Testis (tissue), 3 donors: ENCODE data around the gene DGKD. TPM values are rescaled to one million over a fixed set of nuclear protein-coding genes. Genes with fewer than 3 reads are reported as not detected.

Source experiments
- DNase-seq: peaks from one replicate; pipeline ENCODE4 v3.0.0-alpha.2; 2019
- H3K27ac ChIP-seq, 2 donors: fragments of 200-600 bp; sonication (generic); one replicate each; pipeline ENCODE4 v1.5.1; 2019
- H3K27me3 ChIP-seq: fragments of 200-600 bp; sonication (generic); one replicate; pipeline ENCODE4 v1.5.1; 2019
- H3K36me3 ChIP-seq: fragments of 200-600 bp; sonication (generic); one replicate; pipeline ENCODE4 v1.5.1; 2017; ENCODE audit warnings: low read depth; ENCODE audit errors: missing control alignments
- H3K4me1 ChIP-seq: fragments of 200-600 bp; sonication (generic); one replicate; pipeline ENCODE4 v1.5.1; 2019
- H3K4me3 ChIP-seq, 2 donors: fragments of 200-600 bp; sonication (generic); one replicate each; pipeline ENCODE4 v1.5.1; 2017 to 2019
- H3K9me3 ChIP-seq: fragments of 200-600 bp; sonication (generic); one replicate; pipeline ENCODE4 v1.5.1; 2017
- CTCF ChIP-seq, 3 experiments: fragments of 450-650 bp in 2 of 3; fragments of 200-600 bp in 1 of 3; sonication (generic) in 1 of 3; IDR thresholded peaks; one replicate each; pipeline ENCODE4 v1.5.1; 2016 to 2019; ENCODE audit warnings: antibody characterized with exemption in 3 of 3, mild to moderate bottlenecking in 2 of 3, moderate library complexity in 1 of 3
- POLR2A ChIP-seq: fragments of 450-650 bp; IDR thresholded peaks from one replicate; pipeline ENCODE4 v1.6.1; 2017; ENCODE audit warnings: antibody characterized with exemption, mild to moderate bottlenecking, moderate library complexity
- WGBS, 2 donors: methylation state at CpG; one replicate each; pipeline ENCODE4 v1.1.5; 2018; 5-methylcytosine and 5-hydroxymethylcytosine counted together
- intact Hi-C: fragments of 100-400 bp; cut with DNase I; formaldehyde crosslinking; loops from one replicate; pipeline ENCODE4 v1.15.1; 2023; ENCODE audit warnings: low total_unique reads
- polyA plus RNA-seq: library from polyadenylated mRNA; stranded (reverse); fragments of 350-450 nt; fragmentation: Illumina TruSeq; extraction: RNeasy Lipid Tissue Mini Kit (QIAGEN cat#74804); gene quantifications from one replicate; pipeline ENCODE4 v1.2.3, GENCODE V29; 2014; ENCODE audit warnings: low read depth, low replicate concordance; ENCODE audit not compliant: insufficient read depth
- total RNA-seq, 2 donors: library from RNA; depleted of rRNA; stranded (reverse); fragments of >200 nt; gene quantifications; one replicate each; pipeline ENCODE4 v1.2.3, GENCODE V29; 2016

The DGKD gene
- total and polyA plus RNA-seq, 3 donors from 2014 or later = 65.1 to 80.1 (median 66.7) TPM

GRCh38 chr2:233489666-233490065 lies 135.4 kb downstream of the DGKD start:
- intact Hi-C loops = no loop called here
- 89 to 97% methylated on average over 6 of the region's 6 CpGs for WGBS, 2 donors
- Histone ChIP-seq H3K36me3 (no peaks in the 10 kb centered on the region), H3K27me3 (no peaks in the 10 kb centered on the region), H3K27ac (no peak overlapping the region), H3K9me3 (no peaks in the 10 kb centered on the region), H3K4me3 (no peak overlapping the region), H3K4me1 (peaks cover 7% of the 10 kb centered on the region)
- TF ChIP-seq POLR2A = no peak
- TF ChIP-seq CTCF (IDR thresholded peaks at IDR 0.05) = no peak
- DNase-seq = no peak

- H3K27me3 ChIP-seq = no peaks in the 10 kb centered on the region
- intact Hi-C loops = no loop called here
- peaks cover 7% of the 10 kb centered on the region for H3K4me1 ChIP-seq
- no peaks in the 10 kb centered on the region for H3K9me3 ChIP-seq
- 88 to 97% methylated on average over 7 of the region's 7 CpGs for WGBS, 2 donors
- H3K27ac ChIP-seq = no peak overlapping the region
- H3K4me3 ChIP-seq = no peak overlapping the region
- no peak for DNase-seq
- TF ChIP-seq POLR2A (no peak), CTCF (IDR thresholded peaks at IDR 0.05) (no peak)
- no peaks in the 10 kb centered on the region for H3K36me3 ChIP-seq
These were observed 136.5 kb downstream of the DGKD start for GRCh38 chr2:233490831-233491230.

GRCh38 chr2:233491326-233491725 lies 137.0 kb downstream of the DGKD start:
- Histone ChIP-seq H3K27me3 (no peaks in the 10 kb centered on the region), H3K9me3 (no peaks in the 10 kb centered on the region), H3K36me3 (no peaks in the 10 kb centered on the region), H3K4me1 (peaks cover 7% of the 10 kb centered on the region), H3K27ac (no peak overlapping the region), H3K4me3 (no peak overlapping the region)
- TF ChIP-seq POLR2A = no peak
- no peak for TF ChIP-seq CTCF (IDR thresholded peaks at IDR 0.05)
- DNase-seq = no peak
- 89 to 91% methylated on average over 3 of the region's 3 CpGs for WGBS, 2 donors
- intact Hi-C loops = no loop called here

DNA sequence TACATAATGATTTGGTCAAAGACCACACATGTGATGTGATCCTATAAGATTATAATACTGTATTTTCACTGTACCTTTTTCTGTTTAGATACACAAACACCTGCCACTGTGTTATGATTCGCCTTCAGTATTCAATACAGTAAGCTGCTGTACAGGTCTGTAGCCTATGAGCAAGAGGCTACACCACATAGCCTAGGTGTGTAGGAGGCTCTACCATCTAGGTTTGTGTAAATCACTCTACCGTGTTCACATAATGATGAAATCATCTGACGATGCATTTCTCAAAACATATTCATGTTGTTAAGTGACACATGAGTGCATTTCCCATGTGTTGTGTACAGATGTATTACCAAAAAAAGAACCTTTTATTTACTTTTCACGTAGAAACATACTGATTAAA lies 137.8 kb downstream of the DGKD start:
- no peak for TF ChIP-seq POLR2A
- TF ChIP-seq CTCF (IDR thresholded peaks at IDR 0.05) = no peak
- no peak overlapping the region for H3K27ac ChIP-seq
- WGBS, 2 donors = 92% methylated on average over 4 of the region's 4 CpGs
- H3K27me3 ChIP-seq = no peaks in the 10 kb centered on the region
- DNase-seq = no peak
- H3K4me1 ChIP-seq = peaks cover 1% of the 10 kb centered on the region
- H3K36me3 ChIP-seq = no peaks in the 10 kb centered on the region
- H3K4me3 ChIP-seq = no peak overlapping the region
- intact Hi-C loops = no loop called here
- H3K9me3 ChIP-seq = no peaks in the 10 kb centered on the region

- no peaks in the 10 kb centered on the region for H3K4me1 ChIP-seq
- H3K4me3 ChIP-seq = no peak overlapping the region
- intact Hi-C loops = no loop called here
- 94 to 95% methylated on average over 4 of the region's 4 CpGs for WGBS, 2 donors
- H3K27ac ChIP-seq = no peak overlapping the region
- TF ChIP-seq CTCF (IDR thresholded peaks at IDR 0.05) = no peak
- TF ChIP-seq POLR2A = no peak
- no peaks in the 10 kb centered on the region for H3K9me3 ChIP-seq
- no peaks in the 10 kb centered on the region for H3K27me3 ChIP-seq
- H3K36me3 ChIP-seq = no peaks in the 10 kb centered on the region
- no peak for DNase-seq
These were observed 138.5 kb downstream of the DGKD start for GRCh38 chr2:233492751-233493150.
